ENCODE results near the gene TOMM40.
A peak's percentile ranks its signal among the peaks of the same experiment; 100 is the strongest.

TOMM40 gene

GRCh38 chr19:44951179-44952159 lies 60.4 kb downstream of the TOMM40 start:
- in situ Hi-C loops (cut with MboI; ENCODE audit: low pct_unique_long_range_greater_than_20kb, low sequenced_read_pairs, unreplicated experiment), result no loop called here
- peak; percentile 78 for DNase-seq (ENCODE audit: low spot score)
- TF ChIP-seq CTCF (IDR thresholded peaks at IDR 0.05; ENCODE audit: extremely low read depth, insufficient read depth, missing control alignments), result peak; percentile 81

Measured in GM13977 (cell line).